ENCODE measurements around the gene HAUS3.

GRCh38 chr4:2241410-2242353 lies at the start of gene HAUS3, which contains the start of gene POLN:
- TF ChIP-seq ZNF274 (IDR thresholded peaks at IDR 0.05; ENCODE audit: low read depth, low read length) (no peak), SUZ12 (IDR thresholded peaks at IDR 0.05; ENCODE audit: extremely low read depth, insufficient read depth, insufficient read length) (no peak)

All from NT2/D1 (cell line).